CD14-positive monocyte (primary cell): Measurements from ENCODE around the gene ITPR3. TPM values are rescaled to one million over a fixed set of nuclear protein-coding genes. Genes with fewer than 3 reads are reported as not detected.

ENCODE experiments used
- DNase-seq, 3 donors: peaks; one replicate each; pipeline ENCODE4 v3.0.0-alpha.2; 2011 to 2022
- H2AFZ ChIP-seq: 2 replicates; pipeline ENCODE4 v1.6.0; 2012; ENCODE audit warnings: mild to moderate bottlenecking, low read depth, low read length, inconsistent platforms; ENCODE audit not compliant: insufficient read depth, poor library complexity, severe bottlenecking
- H3K27ac ChIP-seq, 2 donors: 1 replicate in 1 of 2; 2 replicates in 1 of 2; pipeline ENCODE4 v1.5.1; 2012 to 2013; ENCODE audit warnings: low read length in 2 of 2, control low read depth in 1 of 2, inconsistent platforms in 1 of 2, low read depth in 1 of 2, mild to moderate bottlenecking in 1 of 2
- H3K27me3 ChIP-seq, 2 donors: one replicate each; pipeline versions ENCODE4 v1.6.0 to v1.6.1; 2011 to 2013; ENCODE audit warnings: low read length in 2 of 2; ENCODE audit not compliant: control insufficient read depth in 2 of 2, insufficient read depth in 2 of 2
- H3K36me3 ChIP-seq, 2 donors: replicated peaks in 1 of 2; 1 replicate in 1 of 2; 2 replicates in 1 of 2; pipeline versions ENCODE4 v1.5.1 to v1.6.1; 2012 to 2013; ENCODE audit warnings: low read length in 2 of 2, control low read depth in 1 of 2, inconsistent platforms in 1 of 2, mild to moderate bottlenecking in 1 of 2; ENCODE audit not compliant: insufficient read depth in 2 of 2, control insufficient read depth in 1 of 2
- H3K4me1 ChIP-seq, 2 donors: 1 replicate in 1 of 2; 2 replicates in 1 of 2; pipeline versions ENCODE4 v1.5.1 to v1.6.1; 2012 to 2013; ENCODE audit warnings: low read length in 2 of 2, control low read depth in 1 of 2, inconsistent platforms in 1 of 2, mild to moderate bottlenecking in 1 of 2, moderate library complexity in 1 of 2; ENCODE audit not compliant: insufficient read depth in 2 of 2, control insufficient read depth in 1 of 2
- H3K4me2 ChIP-seq: replicated peaks from 2 replicates; pipeline ENCODE3; 2012; ENCODE audit warnings: low read length, moderate library complexity, mild to moderate bottlenecking; ENCODE audit not compliant: poor library complexity, severe bottlenecking; ENCODE audit errors: extremely low read depth
- H3K4me3 ChIP-seq, 3 experiments: fragments of 200-600 bp in 1 of 3; sonication (generic) in 1 of 3; replicated peaks in 1 of 3; 1 replicate in 2 of 3; 2 replicates in 1 of 3; pipeline ENCODE4 v1.5.1; 2011 to 2013; ENCODE audit warnings: low read length in 3 of 3, mild to moderate bottlenecking in 3 of 3, control low read depth in 2 of 3, low read depth in 2 of 3, inconsistent platforms in 1 of 3, moderate library complexity in 1 of 3
- H3K79me2 ChIP-seq: 2 replicates; pipeline ENCODE4 v1.6.0; 2012; ENCODE audit warnings: mild to moderate bottlenecking, control low read depth, inconsistent platforms, low read length, moderate library complexity; ENCODE audit not compliant: insufficient read depth
- H3K9ac ChIP-seq: 2 replicates; pipeline ENCODE4 v1.6.0; 2017; ENCODE audit warnings: low read length, mild to moderate bottlenecking; ENCODE audit not compliant: insufficient read depth, poor library complexity, severe bottlenecking
- H3K9me3 ChIP-seq, 2 donors: replicated peaks in 1 of 2; 1 replicate in 1 of 2; 2 replicates in 1 of 2; pipeline versions ENCODE4 v1.5.1 to v1.6.1; 2012 to 2013; ENCODE audit warnings: low read length in 2 of 2, control low read depth in 1 of 2; ENCODE audit not compliant: control insufficient read depth in 1 of 2, insufficient read depth in 1 of 2
- H4K20me1 ChIP-seq: 2 replicates; pipeline ENCODE4 v1.6.0; 2012; ENCODE audit warnings: mild to moderate bottlenecking, low read length, control low read depth, moderate library complexity; ENCODE audit not compliant: insufficient read depth
- H3K27ac Mint-ChIP-seq, 7 donors: one replicate each; pipeline ENCODE4 v1.8.0; 2020; ENCODE audit warnings: mild to moderate bottlenecking in 7 of 7, mixed read lengths in 7 of 7, moderate library complexity in 6 of 7, inconsistent platforms in 2 of 7
- H3K27me3 Mint-ChIP-seq, 3 donors: one replicate each; pipeline ENCODE4 v1.8.0; 2021 to 2022; ENCODE audit warnings: low read depth in 3 of 3, mild to moderate bottlenecking in 3 of 3, mixed read lengths in 3 of 3, moderate library complexity in 3 of 3, inconsistent platforms in 1 of 3
- H3K36me3 Mint-ChIP-seq, 2 donors: one replicate each; pipeline ENCODE4 v1.8.0; 2020; ENCODE audit warnings: mixed read lengths in 2 of 2, inconsistent platforms in 1 of 2, mild to moderate bottlenecking in 1 of 2
- H3K4me1 Mint-ChIP-seq: one replicate; pipeline ENCODE4 v1.8.0; 2020; ENCODE audit warnings: mild to moderate bottlenecking, mixed read lengths
- H3K4me3 Mint-ChIP-seq, 2 donors: one replicate each; pipeline ENCODE4 v1.8.0; 2020; ENCODE audit warnings: mild to moderate bottlenecking in 2 of 2, mixed read lengths in 2 of 2, moderate library complexity in 1 of 2
- H3K9me3 Mint-ChIP-seq, 7 donors: one replicate each; pipeline ENCODE4 v1.8.0; 2020 to 2022; ENCODE audit warnings: mixed read lengths in 7 of 7, mild to moderate bottlenecking in 6 of 7, moderate library complexity in 6 of 7, inconsistent platforms in 2 of 7
- WGBS: methylation state at CpG from one replicate; pipeline ENCODE4 v1.1.5; 2013; ENCODE audit warnings: missing lambda C conversion rate; ENCODE audit not compliant: insufficient coverage; 5-methylcytosine and 5-hydroxymethylcytosine counted together
- intact Hi-C, 2 donors: fragments of 100-400 bp; cut with micrococcal nuclease; formaldehyde crosslinking; loops; one replicate each; pipeline versions ENCODE4 v1.15.0 to v1.15.1; 2023
- polyA plus RNA-seq, 3 donors: library from polyadenylated mRNA; depleted of rRNA in 1 of 3; unstranded in 2 of 3; stranded (reverse) in 1 of 3; fragments of 300-500 nt in 2 of 3; fragments of >200 nt in 1 of 3; fragmentation: Illumina TruSeq in 2 of 3; gene quantifications; 1 replicate in 2 of 3; 2 replicates in 1 of 3; pipeline ENCODE4 v1.2.3, GENCODE V29; 2012 to 2021
- TF ChIP-seq, protein P1 (sequence below): fragments of 200-600 bp; IDR thresholded peaks from one replicate; pipeline ENCODE4 v1.8.0; 2022; ENCODE audit warnings: antibody characterized with exemption, mild to moderate bottlenecking

The ITPR3 gene
- polyA plus RNA-seq, 3 donors, result 1.8 TPM; not detected in 2

DNA sequence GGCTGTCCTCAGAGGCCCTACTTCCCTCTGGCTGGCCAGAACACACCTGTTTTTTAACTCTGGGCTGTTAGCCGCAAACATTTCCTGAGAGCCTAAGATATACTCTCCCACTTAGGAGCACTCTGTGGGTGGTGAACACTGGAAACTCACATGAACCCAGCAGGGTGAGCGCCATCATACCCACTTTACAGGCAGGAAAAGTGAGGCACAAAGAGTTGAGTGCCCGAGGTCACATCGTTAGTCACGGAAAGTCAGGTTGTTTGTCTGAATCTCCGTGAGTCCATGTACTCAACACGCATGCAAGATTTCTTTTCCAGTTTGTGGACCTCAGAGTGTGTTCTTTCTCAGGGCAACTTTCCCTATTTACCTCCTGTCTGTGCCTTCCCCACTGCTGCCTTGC, 43.0 kb upstream of the ITPR3 start:
- Mint-ChIP-seq H3K9me3 (no peaks in the 10 kb centered on the region), H3K27ac (peak overlapping the region; percentile 89 to 97 (median 92)), H3K36me3 (peaks cover 36 to 41% of the 10 kb centered on the region in 2 donors), H3K27me3 (no peaks in the 10 kb centered on the region), H3K4me1 (peaks cover 31% of the 10 kb centered on the region), H3K4me3 (peak overlapping the region; percentile 90 to 94)
- H2AFZ ChIP-seq, result peak overlapping the region; percentile 52
- H3K9ac ChIP-seq, result peak overlapping the region; percentile 91
- H3K27ac ChIP-seq, result peak overlapping the region; percentile 76 to 90
- H4K20me1 ChIP-seq, result no peaks in the 10 kb centered on the region
- no peak for DNase-seq
- H3K9me3 ChIP-seq, result no peaks in the 10 kb centered on the region
- WGBS, result 93% methylated on average over 7 of the region's 7 CpGs
- H3K79me2 ChIP-seq, result peaks cover 41% of the 10 kb centered on the region
- peak overlapping the region; percentile 73 to 99 (median 84) for H3K4me3 ChIP-seq
- peaks cover 37 to 39% of the 10 kb centered on the region in 2 donors for H3K4me1 ChIP-seq
- intact Hi-C loops, result no loop called here
- TF ChIP-seq, protein P1, sequence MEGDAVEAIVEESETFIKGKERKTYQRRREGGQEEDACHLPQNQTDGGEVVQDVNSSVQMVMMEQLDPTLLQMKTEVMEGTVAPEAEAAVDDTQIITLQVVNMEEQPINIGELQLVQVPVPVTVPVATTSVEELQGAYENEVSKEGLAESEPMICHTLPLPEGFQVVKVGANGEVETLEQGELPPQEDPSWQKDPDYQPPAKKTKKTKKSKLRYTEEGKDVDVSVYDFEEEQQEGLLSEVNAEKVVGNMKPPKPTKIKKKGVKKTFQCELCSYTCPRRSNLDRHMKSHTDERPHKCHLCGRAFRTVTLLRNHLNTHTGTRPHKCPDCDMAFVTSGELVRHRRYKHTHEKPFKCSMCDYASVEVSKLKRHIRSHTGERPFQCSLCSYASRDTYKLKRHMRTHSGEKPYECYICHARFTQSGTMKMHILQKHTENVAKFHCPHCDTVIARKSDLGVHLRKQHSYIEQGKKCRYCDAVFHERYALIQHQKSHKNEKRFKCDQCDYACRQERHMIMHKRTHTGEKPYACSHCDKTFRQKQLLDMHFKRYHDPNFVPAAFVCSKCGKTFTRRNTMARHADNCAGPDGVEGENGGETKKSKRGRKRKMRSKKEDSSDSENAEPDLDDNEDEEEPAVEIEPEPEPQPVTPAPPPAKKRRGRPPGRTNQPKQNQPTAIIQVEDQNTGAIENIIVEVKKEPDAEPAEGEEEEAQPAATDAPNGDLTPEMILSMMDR, result no peak
- H3K4me2 ChIP-seq, result peak overlapping the region; percentile 88
- H3K36me3 ChIP-seq, result peaks cover 26 to 28% of the 10 kb centered on the region in 2 donors
- no peaks in the 10 kb centered on the region for H3K27me3 ChIP-seq

DNA sequence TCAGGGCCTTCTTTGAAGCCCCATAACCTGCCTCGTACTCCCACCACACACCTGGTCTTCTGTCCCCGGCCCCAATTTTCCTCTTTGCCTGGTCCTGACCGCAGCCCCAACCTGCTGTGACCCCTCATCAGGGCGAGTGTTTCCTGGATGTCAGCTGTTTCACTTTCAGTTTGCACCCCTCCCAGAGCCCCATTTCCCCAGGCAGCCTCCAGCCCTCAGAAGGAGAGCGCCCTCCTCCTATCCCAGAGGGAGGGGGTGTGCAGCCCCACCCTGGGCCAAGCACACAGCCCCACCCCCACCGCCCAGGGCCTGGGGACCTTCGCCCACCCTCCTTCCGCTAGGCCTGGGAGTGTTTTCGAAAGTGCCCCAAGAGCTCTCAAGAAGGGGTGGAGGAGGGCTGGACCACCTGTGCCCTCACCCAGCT, 42.5 kb upstream of the ITPR3 start:
- Mint-ChIP-seq H3K27me3 (no peaks in the 10 kb centered on the region), H3K4me3 (peak overlapping the region; percentile 90 to 94), H3K36me3 (peaks cover 34 to 39% of the 10 kb centered on the region in 2 donors), H3K9me3 (no peaks in the 10 kb centered on the region), H3K27ac (peak overlapping the region; percentile 89 to 97 (median 92)), H3K4me1 (peaks cover 31% of the 10 kb centered on the region)
- Histone ChIP-seq H4K20me1 (no peaks in the 10 kb centered on the region), H3K27ac (peak overlapping the region; percentile 76 to 90), H3K36me3 (peaks cover 24 to 25% of the 10 kb centered on the region in 2 donors), H2AFZ (peak overlapping the region; percentile 52), H3K4me3 (peak overlapping the region; percentile 73 to 99 (median 84)), H3K4me1 (peaks cover 37 to 39% of the 10 kb centered on the region in 2 donors), H3K79me2 (peaks cover 41% of the 10 kb centered on the region), H3K9ac (peak overlapping the region; percentile 91), H3K4me2 (peak overlapping the region; percentile 88), H3K9me3 (no peaks in the 10 kb centered on the region), H3K27me3 (no peaks in the 10 kb centered on the region)
- WGBS, result 0% methylated on average over 3 of the region's 9 CpGs
- peak in 1 of 3 donors; percentile 14 for DNase-seq
- TF ChIP-seq, protein P1, result no peak
- intact Hi-C loops, result no loop called here
